HEK293T (cell line): ENCODE data around the gene TTLL9.

Source experiments
- ARNT ChIP-seq: fragments of 450-650 bp; IDR thresholded peaks from 2 replicates; pipeline ENCODE4 v1.6.1; 2017; ENCODE audit warnings: mild to moderate bottlenecking
- BHLHE40 ChIP-seq: fragments of 450-650 bp; IDR thresholded peaks from 2 replicates; pipeline ENCODE4 v1.6.1; 2016; ENCODE audit warnings: mild to moderate bottlenecking, moderate library complexity, borderline replicate concordance
- CTBP1 ChIP-seq: fragments of 450-650 bp; IDR thresholded peaks from 2 replicates; pipeline ENCODE4 v1.6.1; 2016; ENCODE audit warnings: borderline replicate concordance
- ELF4 ChIP-seq: fragments of 450-650 bp; IDR thresholded peaks from 2 replicates; pipeline ENCODE4 v1.6.1; 2017; ENCODE audit warnings: antibody characterized with exemption
- FOXA1 ChIP-seq: fragments of 450-650 bp; IDR thresholded peaks from 2 replicates; pipeline ENCODE4 v1.6.1; 2016; ENCODE audit warnings: mild to moderate bottlenecking
- FOXM1 ChIP-seq: fragments of 450-650 bp; IDR thresholded peaks from 2 replicates; pipeline ENCODE4 v1.6.1; 2017; ENCODE audit warnings: mild to moderate bottlenecking, borderline replicate concordance
- HDGF ChIP-seq: fragments of 450-650 bp; IDR thresholded peaks from 2 replicates; pipeline ENCODE4 v1.6.1; 2017; ENCODE audit warnings: antibody characterized with exemption, borderline replicate concordance
- LEF1 ChIP-seq: fragments of 450-650 bp; IDR thresholded peaks from 2 replicates; pipeline ENCODE4 v1.6.1; 2017; ENCODE audit warnings: mild to moderate bottlenecking, borderline replicate concordance
- NFRKB ChIP-seq: fragments of 450-650 bp; IDR thresholded peaks from 2 replicates; pipeline ENCODE4 v1.6.1; 2016; ENCODE audit warnings: mild to moderate bottlenecking, moderate library complexity
- PKNOX1 ChIP-seq: fragments of 450-650 bp; IDR thresholded peaks from 2 replicates; pipeline ENCODE4 v1.6.1; 2016
- SP1 ChIP-seq: fragments of 450-650 bp; IDR thresholded peaks from 2 replicates; pipeline ENCODE4 v1.6.1; 2017
- SUZ12 ChIP-seq: fragments of 450-650 bp; IDR thresholded peaks from 2 replicates; pipeline ENCODE4 v1.6.1; 2016; ENCODE audit warnings: mild to moderate bottlenecking
- TARDBP ChIP-seq: fragments of 450-650 bp; IDR thresholded peaks from 2 replicates; pipeline ENCODE4 v1.6.1; 2016
- ZNF384 ChIP-seq: fragments of 450-650 bp; IDR thresholded peaks from 2 replicates; pipeline ENCODE4 v1.6.1; 2016

GRCh38 chr20:31872406-31872805 lies 2.0 kb downstream of the TTLL9 start:
- TF ChIP-seq NFRKB (no peak), ZNF384 (no peak), SUZ12 (no peak), SP1 (no peak), CTBP1 (no peak), LEF1 (no peak), FOXM1 (no peak), ELF4 (no peak), PKNOX1 (no peak), ARNT (no peak), BHLHE40 (no peak), HDGF (no peak), TARDBP (no peak), FOXA1 (no peak)
